Prostate gland (tissue), 2 donors: ENCODE data around the gene GPSM1.

ENCODE experiments used
- CTCF ChIP-seq, 4 experiments: fragments of 200-600 bp in 2 of 4; fragments of 450-650 bp in 2 of 4; sonication (generic) in 2 of 4; IDR thresholded peaks; 1 replicate in 3 of 4; 2 replicates in 1 of 4; pipeline ENCODE4 v1.5.1; 2016 to 2019; ENCODE audit warnings: antibody characterized with exemption in 4 of 4, mild to moderate bottlenecking in 2 of 4, moderate library complexity in 2 of 4
- POLR2A ChIP-seq: fragments of 450-650 bp; IDR thresholded peaks from one replicate; pipeline ENCODE4 v1.6.1; 2016; ENCODE audit warnings: antibody characterized with exemption, mild to moderate bottlenecking
- POLR2AphosphoS5 ChIP-seq: sonication (generic); formaldehyde crosslinking; IDR thresholded peaks from one replicate; pipeline ENCODE4 v1.6.1; 2017; ENCODE audit warnings: antibody characterized with exemption

DNA sequence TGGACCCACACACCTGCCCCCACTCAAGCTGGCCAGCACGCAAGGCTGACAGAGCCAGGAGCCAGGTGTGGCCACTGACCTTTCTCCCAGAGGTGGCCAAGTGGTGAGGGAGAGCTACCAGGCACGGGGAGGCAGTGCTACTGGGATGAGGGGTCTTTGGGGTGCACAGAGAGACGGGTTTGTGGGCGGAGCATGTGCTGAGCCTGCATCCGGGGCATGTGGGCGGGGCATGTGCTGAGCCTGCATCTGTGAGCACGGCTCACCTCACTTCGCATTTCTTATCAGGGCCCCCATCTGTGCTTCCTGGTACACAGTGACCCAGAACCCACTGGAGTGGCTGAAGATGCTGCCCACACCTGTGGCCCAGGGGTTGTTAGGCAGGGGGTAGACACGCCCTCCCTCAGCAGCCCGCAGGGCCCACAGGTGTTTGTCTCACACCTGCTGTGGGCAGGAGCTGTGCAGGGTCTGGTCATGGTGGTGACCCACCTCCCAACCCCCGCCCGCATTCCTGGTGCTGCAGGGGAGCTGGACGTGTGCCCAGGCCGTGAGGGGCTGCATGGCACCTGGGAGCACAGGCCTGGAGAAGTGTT is 45.0 kb upstream of the GPSM1 start:
- TF ChIP-seq CTCF (IDR thresholded peaks at IDR 0.05) (no peak), POLR2AphosphoS5 (no peak), POLR2A (no peak)
